Mesendoderm (in vitro differentiated cells): ENCODE results near the gene FLNB.

Experiments
- DNase-seq: peaks from one replicate; pipeline ENCODE4 v3.0.0; 2013
- H2AK5ac ChIP-seq: 2 replicates; pipeline ENCODE4 v1.6.1; 2013; ENCODE audit warnings: low read length, inconsistent platforms
- H2BK120ac ChIP-seq: 2 replicates; pipeline ENCODE4 v1.6.1; 2013; ENCODE audit warnings: low read depth, mild to moderate bottlenecking, low read length, moderate library complexity, mixed read lengths
- H2BK15ac ChIP-seq: replicated peaks from 2 replicates; pipeline ENCODE4 v1.6.1; 2013; ENCODE audit warnings: low read depth, mild to moderate bottlenecking, moderate library complexity
- H2BK5ac ChIP-seq: 2 replicates; pipeline ENCODE4 v1.6.1; 2013; ENCODE audit warnings: low read length, inconsistent platforms
- H3K18ac ChIP-seq: 2 replicates; pipeline ENCODE4 v1.6.1; 2013; ENCODE audit warnings: mild to moderate bottlenecking, low read length, mixed read lengths
- H3K23ac ChIP-seq: one replicate; pipeline ENCODE4 v1.6.1; 2013; ENCODE audit warnings: low read length
- H3K27ac ChIP-seq: 2 replicates; pipeline ENCODE4 v1.5.1; 2013; ENCODE audit warnings: low read depth, mild to moderate bottlenecking, inconsistent platforms, low read length, moderate library complexity
- H3K27me3 ChIP-seq: 2 replicates; pipeline ENCODE4 v1.6.1; 2013; ENCODE audit warnings: low read length, control low read depth, mild to moderate bottlenecking, inconsistent platforms; ENCODE audit not compliant: insufficient read depth, poor library complexity
- H3K36me3 ChIP-seq: 2 replicates; pipeline ENCODE4 v1.6.1; 2013; ENCODE audit warnings: low read length, inconsistent platforms; ENCODE audit not compliant: control insufficient read depth, insufficient read depth
- H3K4ac ChIP-seq: one replicate; pipeline ENCODE4 v1.6.1; 2013; ENCODE audit warnings: low read depth, mild to moderate bottlenecking, low read length, moderate library complexity
- H3K4me1 ChIP-seq: 2 replicates; pipeline ENCODE4 v1.6.1; 2013; ENCODE audit warnings: low read depth, low read length, inconsistent platforms; ENCODE audit not compliant: control insufficient read depth
- H3K4me2 ChIP-seq: 2 replicates; pipeline ENCODE4 v1.6.1; 2013; ENCODE audit warnings: low read length
- H3K4me3 ChIP-seq: 2 replicates; pipeline ENCODE4 v1.5.1; 2013; ENCODE audit warnings: mild to moderate bottlenecking, low read length
- H3K56ac ChIP-seq: one replicate; pipeline ENCODE4 v1.6.1; 2013; ENCODE audit warnings: low read length
- H3K79me1 ChIP-seq: 2 replicates; pipeline ENCODE4 v1.6.1; 2013; ENCODE audit warnings: low read length, inconsistent platforms
- H3K79me2 ChIP-seq: 2 replicates; pipeline ENCODE4 v1.6.1; 2013; ENCODE audit warnings: mild to moderate bottlenecking, low read length; ENCODE audit not compliant: control insufficient read depth, insufficient read depth
- H3K9ac ChIP-seq: 2 replicates; pipeline ENCODE4 v1.6.1; 2013; ENCODE audit warnings: low read length, inconsistent platforms
- H4K5ac ChIP-seq: one replicate; pipeline ENCODE4 v1.6.1; 2013; ENCODE audit warnings: low read length
- H4K8ac ChIP-seq: one replicate; pipeline ENCODE4 v1.6.1; 2013; ENCODE audit warnings: low read depth, mild to moderate bottlenecking, control low read depth, low read length, moderate library complexity
- WGBS: extraction: QIAGEN DNeasy Blood & Tissue Kit; methylation state at CpG from one replicate; pipeline ENCODE4 v1.1.7; 2013; ENCODE audit warnings: low lambda C conversion rate, missing lambda C conversion rate; ENCODE audit not compliant: insufficient coverage; ENCODE audit errors: extremely low coverage; 5-methylcytosine and 5-hydroxymethylcytosine counted together

The FLNB gene

GRCh38 chr3:58183221-58183620 lies 175.0 kb downstream of the FLNB start:
- Histone ChIP-seq H3K27ac (no peak overlapping the region), H3K56ac (no peak overlapping the region), H3K4ac (no peak overlapping the region), H3K36me3 (no peaks in the 10 kb centered on the region), H3K4me3 (no peak overlapping the region), H2BK120ac (no peak overlapping the region), H2BK15ac (no peak overlapping the region), H2AK5ac (no peak overlapping the region), H3K9ac (no peak overlapping the region), H3K4me2 (no peak overlapping the region), H3K23ac (no peak overlapping the region), H3K27me3 (no peaks in the 10 kb centered on the region), H3K18ac (no peak overlapping the region), H3K4me1 (no peaks in the 10 kb centered on the region), H3K79me1 (no peaks in the 10 kb centered on the region), H3K79me2 (no peaks in the 10 kb centered on the region), H4K8ac (no peak overlapping the region), H4K5ac (no peak overlapping the region), H2BK5ac (no peak overlapping the region)
- DNase-seq: no peak
- no CpG with 5 or more reads among the region's 1 CpG for whole genome bisulfite sequencing

GRCh38 chr3:58183891-58184290 lies 175.7 kb downstream of the FLNB start:
- Histone ChIP-seq H2BK15ac (no peak overlapping the region), H4K5ac (no peak overlapping the region), H3K23ac (no peak overlapping the region), H3K4me3 (no peak overlapping the region), H3K79me1 (no peaks in the 10 kb centered on the region), H2BK120ac (no peak overlapping the region), H3K79me2 (no peaks in the 10 kb centered on the region), H3K56ac (no peak overlapping the region), H2BK5ac (no peak overlapping the region), H3K4ac (no peak overlapping the region), H3K27ac (no peak overlapping the region), H3K27me3 (no peaks in the 10 kb centered on the region), H4K8ac (no peak overlapping the region), H3K4me1 (no peaks in the 10 kb centered on the region), H3K36me3 (no peaks in the 10 kb centered on the region), H2AK5ac (no peak overlapping the region), H3K4me2 (no peak overlapping the region), H3K9ac (no peak overlapping the region), H3K18ac (no peak overlapping the region)
- WGBS: no CpG with 5 or more reads among the region's 12 CpGs
- DNase-seq: no peak

GRCh38 chr3:58184309-58184981 lies 176.2 kb downstream of the FLNB start:
- Histone ChIP-seq H3K56ac (no peak overlapping the region), H2BK15ac (no peak overlapping the region), H3K4ac (no peak overlapping the region), H3K36me3 (no peaks in the 10 kb centered on the region), H3K23ac (no peak overlapping the region), H3K9ac (no peak overlapping the region), H3K4me2 (no peak overlapping the region), H2BK5ac (no peak overlapping the region), H3K4me1 (no peaks in the 10 kb centered on the region), H3K18ac (no peak overlapping the region), H3K27ac (no peak overlapping the region), H2BK120ac (no peak overlapping the region), H3K27me3 (no peaks in the 10 kb centered on the region), H3K79me2 (no peaks in the 10 kb centered on the region), H4K5ac (no peak overlapping the region), H3K4me3 (no peak overlapping the region), H2AK5ac (no peak overlapping the region), H4K8ac (no peak overlapping the region), H3K79me1 (no peaks in the 10 kb centered on the region)
- no CpG with 5 or more reads among the region's 11 CpGs for WGBS
- no peak for DNase-seq

GRCh38 chr3:58184982-58185360 lies 176.7 kb downstream of the FLNB start:
- no peak overlapping the region for H2BK5ac ChIP-seq
- no peak overlapping the region for H3K56ac ChIP-seq
- H3K9ac ChIP-seq: no peak overlapping the region
- no peaks in the 10 kb centered on the region for H3K79me2 ChIP-seq
- H3K18ac ChIP-seq: no peak overlapping the region
- H2AK5ac ChIP-seq: no peak overlapping the region
- no peak overlapping the region for H2BK120ac ChIP-seq
- no peak overlapping the region for H4K8ac ChIP-seq
- H3K4me2 ChIP-seq: no peak overlapping the region
- no peak overlapping the region for H3K4me3 ChIP-seq
- H3K4ac ChIP-seq: no peak overlapping the region
- no peak overlapping the region for H3K23ac ChIP-seq
- H4K5ac ChIP-seq: no peak overlapping the region
- H3K36me3 ChIP-seq: no peaks in the 10 kb centered on the region
- H3K79me1 ChIP-seq: no peaks in the 10 kb centered on the region
- DNase-seq: no peak
- no peak overlapping the region for H3K27ac ChIP-seq
- no peaks in the 10 kb centered on the region for H3K4me1 ChIP-seq
- no peak overlapping the region for H2BK15ac ChIP-seq
- no CpG with 5 or more reads among the region's 7 CpGs for WGBS
- no peaks in the 10 kb centered on the region for H3K27me3 ChIP-seq

GRCh38 chr3:58188173-58188564 lies 179.9 kb downstream of the FLNB start:
- no peak overlapping the region for H2BK15ac ChIP-seq
- no peak overlapping the region for H2AK5ac ChIP-seq
- H3K79me1 ChIP-seq: no peaks in the 10 kb centered on the region
- H3K56ac ChIP-seq: no peak overlapping the region
- no peaks in the 10 kb centered on the region for H3K79me2 ChIP-seq
- no peak overlapping the region for H3K4me2 ChIP-seq
- no peak overlapping the region for H4K5ac ChIP-seq
- no peak overlapping the region for H2BK120ac ChIP-seq
- H2BK5ac ChIP-seq: no peak overlapping the region
- no peak overlapping the region for H4K8ac ChIP-seq
- no peaks in the 10 kb centered on the region for H3K4me1 ChIP-seq
- H3K23ac ChIP-seq: no peak overlapping the region
- no peak overlapping the region for H3K27ac ChIP-seq
- no peak overlapping the region for H3K4me3 ChIP-seq
- no peak overlapping the region for H3K4ac ChIP-seq
- no peak overlapping the region for H3K9ac ChIP-seq
- H3K36me3 ChIP-seq: no peaks in the 10 kb centered on the region
- DNase-seq: peak; percentile 63
- H3K27me3 ChIP-seq: no peaks in the 10 kb centered on the region
- no peak overlapping the region for H3K18ac ChIP-seq
- whole genome bisulfite sequencing: no CpG with 5 or more reads among the region's 6 CpGs

- H3K23ac ChIP-seq: no peak overlapping the region
- H2BK15ac ChIP-seq: no peak overlapping the region
- H3K79me2 ChIP-seq: no peaks in the 10 kb centered on the region
- H3K4me1 ChIP-seq: no peaks in the 10 kb centered on the region
- no peak overlapping the region for H2AK5ac ChIP-seq
- no peak overlapping the region for H4K8ac ChIP-seq
- H3K27me3 ChIP-seq: no peaks in the 10 kb centered on the region
- no peak overlapping the region for H3K4me2 ChIP-seq
- peak overlapping the region; percentile 44 for H3K56ac ChIP-seq
- no peak overlapping the region for H4K5ac ChIP-seq
- H3K79me1 ChIP-seq: no peaks in the 10 kb centered on the region
- H2BK5ac ChIP-seq: no peak overlapping the region
- H3K9ac ChIP-seq: no peak overlapping the region
- no peak overlapping the region for H2BK120ac ChIP-seq
- no peak overlapping the region for H3K27ac ChIP-seq
- no peak overlapping the region for H3K18ac ChIP-seq
- no CpG with 5 or more reads among the region's 10 CpGs for WGBS
- H3K4me3 ChIP-seq: no peak overlapping the region
- no peaks in the 10 kb centered on the region for H3K36me3 ChIP-seq
- DNase-seq: no peak
- H3K4ac ChIP-seq: no peak overlapping the region
These were observed 180.8 kb downstream of the FLNB start for GRCh38 chr3:58188921-58189451.
